H1 (cell line): ENCODE measurements around the gene EPN2. TPM values are rescaled to one million over a fixed set of nuclear protein-coding genes. Genes with fewer than 3 reads are reported as not detected.
"Not testable (repeated sequence)": the region's sequence is repeated elsewhere in the genome, so short reads cannot be mapped to it uniquely, and the experiment has no call there.

Experiments
- CTCF ChIA-PET: fragments of 300-600 bp; sonication (Branson Sonifier 250); formaldehyde crosslinking; loops from one replicate; lab custom pipeline; 2021; ENCODE audit not compliant: partially characterized antibody; lab: Charles Lee
- POLR2A ChIA-PET: fragments of 300-600 bp; sonication (Branson Sonifier 250); formaldehyde crosslinking; loops from one replicate; lab custom pipeline; 2021; ENCODE audit warnings: inconsistent platforms; ENCODE audit not compliant: partially characterized antibody; lab: Charles Lee
- DNase-seq, 2 experiments: peaks; one replicate each; pipeline versions ENCODE4 v3.0.0 to v3.0.0-alpha.2; 2010 to 2022; ENCODE audit warnings: low spot score in 2 of 2, low read depth in 1 of 2, mixed read lengths in 1 of 2
- FAIRE-seq: peaks from 2 replicates; lab custom pipeline; 2011; peaks lifted over from hg19 to GRCh38; lab: Jason Lieb, UNC
- H2AFZ ChIP-seq: 2 replicates; pipeline ENCODE4 v1.8.1; 2012; ENCODE audit warnings: low read length, inconsistent platforms
- H2AK5ac ChIP-seq: 2 replicates; pipeline ENCODE4 v1.6.1; 2013; ENCODE audit warnings: low read depth, low read length
- H2BK120ac ChIP-seq: replicated peaks from 2 replicates; pipeline ENCODE3; 2013; ENCODE audit warnings: low read depth, low read length, inconsistent platforms
- H2BK12ac ChIP-seq: 2 replicates; pipeline ENCODE4 v1.6.1; 2013; ENCODE audit warnings: low read depth, low read length
- H2BK15ac ChIP-seq: 2 replicates; pipeline ENCODE4 v1.6.1; 2013; ENCODE audit warnings: low read length
- H2BK20ac ChIP-seq: 2 replicates; pipeline ENCODE4 v1.6.1; 2013; ENCODE audit warnings: low read length
- H2BK5ac ChIP-seq: 2 replicates; pipeline ENCODE4 v1.6.1; 2013; ENCODE audit warnings: low read depth, low read length
- H3K14ac ChIP-seq: 2 replicates; pipeline ENCODE4 v1.6.1; 2013; ENCODE audit warnings: inconsistent platforms; ENCODE audit not compliant: insufficient read length
- H3K18ac ChIP-seq: 2 replicates; pipeline ENCODE4 v1.6.1; 2013; ENCODE audit warnings: low read length; ENCODE audit errors: extremely low read depth
- H3K23ac ChIP-seq: 2 replicates; pipeline ENCODE4 v1.6.1; 2013; ENCODE audit warnings: inconsistent platforms; ENCODE audit not compliant: insufficient read length
- H3K23me2 ChIP-seq: 2 replicates; pipeline ENCODE4 v1.6.1; 2013; ENCODE audit warnings: low read depth, low read length
- H3K27ac ChIP-seq: 2 replicates; pipeline ENCODE4 v1.6.1; 2011; ENCODE audit warnings: low read depth, low read length, inconsistent platforms
- H3K27me3 ChIP-seq, 4 experiments: replicated peaks in 1 of 4; 1 replicate in 1 of 4; 2 replicates in 3 of 4; pipeline versions ENCODE4 v1.6.1 to v1.8.1; 2011 to 2013; ENCODE audit warnings: low read length in 3 of 4, mild to moderate bottlenecking in 3 of 4, inconsistent platforms in 2 of 4, mixed read lengths in 2 of 4, moderate library complexity in 1 of 4; ENCODE audit not compliant: control insufficient read depth in 3 of 4, insufficient read depth in 3 of 4; ENCODE audit errors: extremely low read depth in 1 of 4
- H3K36me3 ChIP-seq, 4 experiments: 2 replicates each; pipeline versions ENCODE4 v1.6.1 to v1.8.1; 2011 to 2013; ENCODE audit warnings: mild to moderate bottlenecking in 4 of 4, low read length in 3 of 4, moderate library complexity in 2 of 4, control low read depth in 1 of 4, inconsistent platforms in 1 of 4; ENCODE audit not compliant: insufficient read depth in 4 of 4, control insufficient read depth in 2 of 4
- H3K4ac ChIP-seq: replicated peaks from 2 replicates; pipeline ENCODE3; 2013; ENCODE audit warnings: low read length, low read depth, mixed read lengths, inconsistent platforms; ENCODE audit not compliant: insufficient read length
- H3K4me1 ChIP-seq, 4 experiments: replicated peaks in 1 of 4; 1 replicate in 1 of 4; 2 replicates in 3 of 4; pipeline versions ENCODE4 v1.6.1 to v1.8.1; 2011 to 2013; ENCODE audit warnings: low read length in 3 of 4, inconsistent platforms in 2 of 4, mixed read lengths in 1 of 4; ENCODE audit not compliant: insufficient read depth in 4 of 4, control insufficient read depth in 3 of 4
- H3K4me2 ChIP-seq, 2 experiments: 2 replicates each; pipeline versions ENCODE4 v1.6.1 to v1.8.1; 2011 to 2013; ENCODE audit warnings: low read depth in 2 of 2, low read length in 2 of 2, control low read depth in 1 of 2, inconsistent platforms in 1 of 2, mild to moderate bottlenecking in 1 of 2; ENCODE audit not compliant: insufficient read depth in 1 of 2
- H3K4me3 ChIP-seq, 4 experiments: fragments of 200-600, 300-600 bp in 1 of 4; sonication (generic), shearing (Covaris generic), sonication (Bioruptor Twin) in 1 of 4; 2 replicates each; pipeline versions ENCODE4 v1.5.1 to v1.8.1; 2011 to 2016; ENCODE audit warnings: low read length in 4 of 4, low read depth in 3 of 4, control low read depth in 2 of 4, inconsistent platforms in 2 of 4, mild to moderate bottlenecking in 2 of 4, mixed read lengths in 1 of 4, moderate library complexity in 1 of 4; ENCODE audit not compliant: insufficient read depth in 2 of 4; ENCODE audit errors: extremely low read depth in 1 of 4
- H3K56ac ChIP-seq: replicated peaks from 2 replicates; pipeline ENCODE3; 2013; ENCODE audit warnings: low read depth, mild to moderate bottlenecking, mixed read lengths, low read length, inconsistent platforms; ENCODE audit not compliant: insufficient read length
- H3K79me1 ChIP-seq: 2 replicates; pipeline ENCODE4 v1.6.1; 2013; ENCODE audit warnings: low read depth, low read length, control low read depth
- H3K79me2 ChIP-seq, 2 experiments: 2 replicates each; pipeline versions ENCODE4 v1.6.1 to v1.8.1; 2012 to 2013; ENCODE audit warnings: low read length in 2 of 2, mild to moderate bottlenecking in 2 of 2, inconsistent platforms in 1 of 2; ENCODE audit not compliant: insufficient read depth in 2 of 2, control insufficient read depth in 1 of 2
- H3K9ac ChIP-seq, 4 experiments: replicated peaks in 1 of 4; 1 replicate in 1 of 4; 2 replicates in 3 of 4; pipeline versions ENCODE4 v1.6.1 to v1.8.1; 2011 to 2013; ENCODE audit warnings: low read depth in 3 of 4, low read length in 3 of 4, control low read depth in 2 of 4, mild to moderate bottlenecking in 2 of 4, moderate library complexity in 2 of 4, inconsistent platforms in 1 of 4; ENCODE audit errors: extremely low read depth in 1 of 4
- H3K9me3 ChIP-seq, 2 experiments: 2 replicates each; pipeline versions ENCODE4 v1.6.1 to v1.8.1; 2012 to 2013; ENCODE audit warnings: mild to moderate bottlenecking in 2 of 2, moderate library complexity in 2 of 2, control low read depth in 1 of 2, inconsistent platforms in 1 of 2, low read depth in 1 of 2, low read length in 1 of 2, mixed read lengths in 1 of 2; ENCODE audit not compliant: insufficient read depth in 2 of 2
- H4K20me1 ChIP-seq, 2 experiments: replicated peaks in 1 of 2; 2 replicates each; pipeline versions ENCODE3 to v1.8.1; 2011 to 2013; ENCODE audit warnings: inconsistent platforms in 2 of 2, low read length in 2 of 2, mild to moderate bottlenecking in 1 of 2; ENCODE audit not compliant: insufficient read depth in 2 of 2, control insufficient read depth in 1 of 2
- H4K5ac ChIP-seq: 2 replicates; pipeline ENCODE4 v1.6.1; 2013; ENCODE audit warnings: low read length, low read depth, mixed read lengths, inconsistent platforms; ENCODE audit not compliant: insufficient read length
- H4K8ac ChIP-seq: 2 replicates; pipeline ENCODE4 v1.8.0; 2013; ENCODE audit warnings: mild to moderate bottlenecking, moderate library complexity, low read length, inconsistent platforms; ENCODE audit not compliant: insufficient read depth; ENCODE audit errors: extremely low read depth
- H4K91ac ChIP-seq: replicated peaks from 2 replicates; pipeline ENCODE3; 2013; ENCODE audit warnings: low read length, mixed read lengths, inconsistent platforms; ENCODE audit not compliant: insufficient read length
- WGBS, 2 experiments: shearing (Covaris generic) in 1 of 2; methylation state at CpG; one replicate each; pipeline versions ENCODE4 v1.1.6 to v1.1.7; 2013 to 2015; ENCODE audit warnings: low lambda C conversion rate in 2 of 2, mixed read lengths in 2 of 2, inconsistent platforms in 1 of 2, low coverage in 1 of 2, missing lambda C conversion rate in 1 of 2; ENCODE audit not compliant: insufficient replicate concordance in 2 of 2, insufficient coverage in 1 of 2, insufficient read length in 1 of 2; ENCODE audit errors: extremely low coverage in 1 of 2, missing lambda C conversion rate in 1 of 2; 5-methylcytosine and 5-hydroxymethylcytosine counted together
- polyA plus RNA-seq, 7 experiments: library from polyadenylated mRNA; depleted of rRNA in 3 of 7; stranded (reverse) in 5 of 7; unstranded in 2 of 7; fragments of >200 nt in 5 of 7; fragments of 200-250 nt in 2 of 7; gene quantifications; 1 replicate in 5 of 7; 2 replicates in 1 of 7; 4 replicates in 1 of 7; pipeline versions ENCODE4 v1.2.1 to v1.2.3, GENCODE V29; 2011 to 2013; ENCODE audit warnings: missing spikeins in 2 of 7, mixed read lengths in 2 of 7
- total RNA-seq: library from RNA; stranded (reverse); fragmentation: NEBNext Ultra II Directional; extraction: Animal tissue kit (Norgen Biotek cat#: 25700); gene quantifications from 2 replicates; pipeline ENCODE4 v1.2.1, GENCODE V29; 2021

Gene EPN2
- total and polyA plus RNA-seq, 2 of the 8 experiments (the other 6 are each of a cell fraction or from before 2014, with no cell fraction given): 28.7 to 55.8 TPM

DNA sequence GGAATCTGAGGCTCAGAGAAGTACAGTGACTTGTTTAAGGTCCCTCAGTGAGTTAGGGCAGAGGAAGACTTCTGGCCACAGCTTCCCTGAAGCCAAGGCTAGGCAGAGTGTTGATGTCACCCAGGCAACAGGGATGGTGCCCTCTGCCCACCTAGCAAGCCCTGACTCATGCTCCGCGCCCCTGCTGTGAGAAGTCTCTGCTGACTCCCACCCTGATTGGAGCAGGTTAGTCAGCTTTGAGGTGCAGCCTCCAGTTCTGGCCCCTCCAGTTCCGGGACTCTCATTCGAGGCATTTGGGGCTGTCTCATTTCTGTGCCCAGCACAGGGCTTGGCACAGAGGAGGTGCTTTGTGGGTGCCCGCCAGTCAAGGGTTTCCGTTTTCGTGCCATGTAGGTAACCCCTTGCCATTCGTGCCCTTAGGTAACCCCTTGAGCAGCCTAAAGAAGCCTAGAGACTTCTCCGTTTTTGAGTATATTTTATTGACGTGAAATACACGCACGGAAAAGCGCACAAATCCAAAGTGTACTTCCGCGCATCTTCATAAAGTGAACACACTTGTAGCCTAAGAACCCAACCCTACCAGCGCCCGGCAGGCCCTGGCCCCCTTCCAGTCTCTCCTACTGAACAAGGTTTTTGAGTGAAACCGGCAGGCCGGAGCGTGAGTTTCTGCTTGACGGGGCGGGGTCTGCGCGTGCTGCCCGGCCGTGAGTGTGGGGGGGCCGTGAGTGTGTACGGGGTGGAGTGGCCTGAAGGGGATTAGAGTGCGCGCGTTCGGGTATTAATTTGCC lies 621 bp upstream of the EPN2 start:
- H4K20me1 ChIP-seq, H3K27me3 ChIP-seq, DNase-seq, H3K36me3 ChIP-seq, H2AFZ ChIP-seq, POLR2A ChIA-PET, H2BK5ac ChIP-seq, H3K23me2 ChIP-seq, H2BK15ac ChIP-seq, CTCF ChIA-PET, H2BK20ac ChIP-seq, H3K79me1 ChIP-seq, H3K9me3 ChIP-seq, H3K4ac ChIP-seq, H3K14ac ChIP-seq, H4K91ac ChIP-seq, H2AK5ac ChIP-seq, H3K23ac ChIP-seq, H3K18ac ChIP-seq, H3K4me1 ChIP-seq, H3K56ac ChIP-seq, H3K4me2 ChIP-seq, H3K9ac ChIP-seq, H2BK120ac ChIP-seq, H4K5ac ChIP-seq, FAIRE-seq, H2BK12ac ChIP-seq, H3K27ac ChIP-seq, H4K8ac ChIP-seq: not testable (repeated sequence)
- WGBS, 2 experiments: no CpG with 5 or more reads among the region's 32 CpGs
- Histone ChIP-seq H3K79me2 (peaks cover 5 to 33% of the 10 kb centered on the region in 2 experiments; a peak in 2 of 4 replicates), H3K4me3 (peak overlapping the region in 1 of 4 experiments; percentile 93; a peak in 1 of 8 replicates)
